ENCODE results near the gene E2F3.

E2F3 gene

DNA sequence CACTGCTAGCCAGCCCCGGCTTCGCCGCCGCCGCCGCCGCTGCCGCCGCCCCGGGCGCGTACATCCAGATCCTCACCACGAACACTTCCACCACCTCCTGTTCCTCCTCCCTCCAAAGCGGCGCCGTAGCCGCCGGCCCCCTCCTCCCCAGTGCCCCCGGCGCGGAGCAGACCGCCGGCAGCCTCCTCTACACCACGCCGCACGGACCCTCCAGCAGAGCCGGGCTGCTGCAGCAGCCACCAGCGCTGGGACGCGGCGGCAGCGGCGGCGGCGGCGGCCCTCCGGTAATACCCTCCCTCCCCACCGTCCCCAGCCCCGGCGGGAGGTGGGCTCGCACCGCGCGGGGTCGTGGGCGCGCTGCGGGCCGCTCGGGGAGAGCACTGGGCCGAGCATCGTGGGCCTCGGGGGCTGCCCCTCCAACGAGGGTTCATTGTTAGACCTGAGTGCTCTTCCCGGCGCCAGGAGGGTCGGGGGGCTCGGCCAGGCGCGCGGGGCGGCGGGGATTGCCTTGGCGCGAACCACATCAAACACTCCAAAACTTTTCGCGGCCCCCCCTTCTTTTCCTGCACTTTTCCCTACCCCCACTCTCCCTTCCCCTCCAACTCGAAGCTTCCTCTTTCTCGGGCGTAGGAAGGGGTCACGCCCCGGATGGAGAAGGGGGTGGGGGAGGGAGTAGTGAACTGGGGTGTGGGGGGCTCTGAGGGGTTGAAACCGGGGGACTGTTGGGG lies 827 bp downstream of the E2F3 start:
- peak; percentile 48 for DNase-seq

DNA sequence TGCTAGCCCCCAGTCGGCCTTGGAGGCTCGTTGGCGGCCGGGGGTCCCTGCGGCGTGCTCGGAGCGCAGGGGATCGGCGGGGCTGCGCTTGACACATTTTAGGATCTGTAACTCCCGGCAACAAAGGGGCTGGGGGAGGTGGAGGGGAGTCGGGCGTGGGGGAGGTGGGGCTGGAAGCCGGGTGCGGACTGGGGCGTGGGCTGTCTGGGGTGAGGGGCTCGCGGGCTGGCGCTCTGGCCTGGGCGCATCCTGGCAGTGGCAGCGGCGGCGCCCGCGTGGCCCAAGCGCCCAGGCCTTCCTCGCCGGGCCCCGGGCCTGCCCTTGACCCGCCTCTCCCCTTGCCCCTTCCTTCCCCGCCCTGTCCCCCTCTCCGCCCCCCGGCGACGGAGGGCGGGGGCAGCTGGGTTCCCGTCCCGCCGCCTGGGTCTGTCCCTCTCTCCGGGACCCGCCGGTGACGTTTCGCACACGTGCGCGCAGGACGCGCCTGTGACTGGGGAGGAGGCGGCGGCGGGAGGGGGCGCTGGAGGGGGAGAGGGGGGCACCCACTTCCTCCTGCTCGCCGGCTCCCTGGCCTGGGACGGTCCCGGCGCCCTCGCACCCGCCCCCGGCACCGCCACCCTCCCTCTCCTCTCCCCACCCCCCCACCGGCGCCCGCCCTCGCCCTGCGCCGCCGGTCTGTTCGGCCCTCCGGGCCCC lies 1.5 kb downstream of the E2F3 start:
- DNase-seq, result peak; percentile 87

DNA sequence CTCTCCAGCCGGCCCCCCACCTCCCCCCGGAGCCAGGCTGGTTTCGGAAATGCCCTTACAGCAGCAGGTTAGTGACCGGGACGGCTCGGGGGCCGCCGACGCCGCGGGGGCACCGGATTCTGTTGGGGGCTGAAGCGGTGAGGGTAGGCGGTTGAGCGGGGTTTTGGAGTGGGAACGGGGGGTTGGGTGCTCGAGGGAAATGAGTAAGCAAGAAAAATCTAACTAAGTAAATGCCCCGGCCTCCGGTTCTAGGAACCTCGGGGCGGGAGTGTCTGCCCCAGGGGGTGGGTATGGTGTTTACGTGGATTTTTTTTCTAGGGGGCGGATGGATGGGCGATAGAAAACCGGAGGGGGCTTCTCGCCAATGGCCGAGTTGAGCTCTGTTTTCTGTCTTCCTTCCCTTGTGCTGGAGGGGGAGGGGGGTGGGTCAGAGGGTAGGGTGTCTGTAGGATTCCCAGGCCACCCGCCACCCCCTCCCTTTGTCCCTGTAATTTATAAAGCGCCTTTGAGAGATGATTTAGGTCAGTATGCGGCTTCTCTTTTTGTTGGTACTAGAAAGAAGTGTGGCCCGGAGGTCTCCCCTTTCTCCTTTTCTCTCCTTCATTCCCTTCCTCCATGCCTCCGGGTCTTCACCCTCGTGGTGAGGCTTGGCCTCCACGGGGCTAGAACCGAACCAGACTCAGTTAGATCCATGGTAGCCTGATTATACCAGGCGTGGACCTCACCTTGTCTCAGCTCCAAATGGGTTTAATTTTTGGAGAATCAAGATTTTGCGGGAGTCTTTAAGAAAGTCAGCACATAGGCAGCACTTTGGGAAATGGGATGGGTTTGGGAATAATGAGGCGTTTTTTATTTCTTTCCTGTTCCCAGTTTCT lies 2.3 kb downstream of the E2F3 start:
- peak; percentile 82 for DNase-seq

DNA sequence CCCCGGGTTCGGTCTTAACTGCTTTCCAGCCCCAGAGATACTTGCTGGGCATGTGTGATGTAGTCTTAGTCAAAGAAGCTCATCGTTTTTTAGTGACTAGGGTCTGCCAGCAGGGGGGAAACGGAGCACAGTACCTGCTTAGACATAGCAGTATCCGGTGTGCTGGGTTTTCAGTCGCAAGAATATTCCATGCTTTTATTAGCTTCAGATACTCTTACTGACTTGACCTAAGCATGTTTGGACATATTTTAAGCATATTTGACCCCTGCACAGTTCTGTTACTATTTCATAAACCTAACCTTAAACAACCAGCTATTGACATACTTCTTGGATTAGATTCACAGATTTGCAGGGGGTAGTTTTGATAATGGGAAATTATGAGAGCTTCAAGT lies 3.0 kb downstream of the E2F3 start:
- peak; percentile 75 for DNase-seq

DNA sequence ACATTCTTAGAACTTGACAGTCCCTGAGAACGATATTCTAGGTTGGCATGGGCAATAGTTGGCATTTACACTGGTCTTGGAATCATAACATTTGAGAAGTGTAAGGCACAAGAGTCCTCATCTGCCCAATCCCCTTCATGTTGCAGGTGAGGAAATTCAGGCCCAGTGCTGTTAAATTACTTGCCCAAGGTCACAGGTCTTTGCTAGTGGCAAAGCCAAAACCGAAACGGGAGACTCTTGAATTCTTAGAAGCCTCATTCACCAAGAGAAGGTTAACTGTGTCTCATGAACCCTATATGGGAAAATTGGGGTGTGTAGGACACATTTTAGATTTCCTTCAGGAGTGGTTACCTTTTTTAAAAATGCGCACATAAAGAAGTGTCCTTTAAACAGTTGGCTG lies 7.2 kb downstream of the E2F3 start:
- no peak for DNase-seq

DNA sequence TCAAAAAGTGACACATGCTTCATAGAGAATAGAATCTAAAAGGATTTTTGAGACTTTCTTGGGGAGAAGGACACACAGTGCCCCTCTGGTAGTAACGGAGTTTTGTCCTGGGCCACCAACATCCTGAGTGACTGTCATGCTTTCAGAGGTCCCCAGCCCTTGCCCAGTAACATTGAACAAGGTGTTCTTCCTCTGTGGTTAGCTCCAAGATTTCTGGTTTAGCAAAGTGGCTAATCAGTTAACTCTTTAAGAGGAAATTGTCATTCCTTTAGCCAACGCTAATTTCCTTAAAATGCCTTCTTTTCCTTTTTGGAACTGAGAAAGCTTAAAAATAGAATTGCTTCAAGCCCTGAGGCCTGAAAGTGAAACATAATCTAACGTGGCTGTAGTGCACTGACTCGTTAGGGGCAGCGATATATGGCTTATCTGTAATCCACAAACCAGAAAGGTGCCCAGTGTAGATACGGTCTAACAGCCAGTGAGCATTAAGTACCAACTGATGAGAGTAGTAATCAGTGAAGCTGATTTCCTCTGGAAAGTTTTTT lies 7.8 kb downstream of the E2F3 start:
- no peak for DNase-seq

DNA sequence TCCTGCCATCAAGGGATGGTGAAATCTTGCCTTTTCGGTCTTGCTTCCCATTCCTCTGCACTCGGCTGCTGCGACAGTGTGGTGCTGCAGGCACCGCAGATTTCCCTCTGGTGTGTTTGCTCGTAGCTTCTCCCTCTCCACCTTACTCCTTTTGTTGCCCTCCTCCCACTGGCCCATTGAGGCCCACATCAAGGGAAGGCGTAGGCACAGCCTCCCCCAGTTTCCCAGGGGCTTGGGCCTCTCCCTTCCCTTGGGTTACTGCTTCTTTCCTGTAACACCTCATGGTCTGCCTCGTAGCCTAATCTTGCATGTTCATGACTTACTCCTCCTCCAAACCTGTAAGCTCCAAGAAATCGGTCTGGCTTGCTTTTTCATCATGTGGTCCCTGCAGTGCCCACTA lies 9.9 kb downstream of the E2F3 start:
- DNase-seq, result no peak

DNA sequence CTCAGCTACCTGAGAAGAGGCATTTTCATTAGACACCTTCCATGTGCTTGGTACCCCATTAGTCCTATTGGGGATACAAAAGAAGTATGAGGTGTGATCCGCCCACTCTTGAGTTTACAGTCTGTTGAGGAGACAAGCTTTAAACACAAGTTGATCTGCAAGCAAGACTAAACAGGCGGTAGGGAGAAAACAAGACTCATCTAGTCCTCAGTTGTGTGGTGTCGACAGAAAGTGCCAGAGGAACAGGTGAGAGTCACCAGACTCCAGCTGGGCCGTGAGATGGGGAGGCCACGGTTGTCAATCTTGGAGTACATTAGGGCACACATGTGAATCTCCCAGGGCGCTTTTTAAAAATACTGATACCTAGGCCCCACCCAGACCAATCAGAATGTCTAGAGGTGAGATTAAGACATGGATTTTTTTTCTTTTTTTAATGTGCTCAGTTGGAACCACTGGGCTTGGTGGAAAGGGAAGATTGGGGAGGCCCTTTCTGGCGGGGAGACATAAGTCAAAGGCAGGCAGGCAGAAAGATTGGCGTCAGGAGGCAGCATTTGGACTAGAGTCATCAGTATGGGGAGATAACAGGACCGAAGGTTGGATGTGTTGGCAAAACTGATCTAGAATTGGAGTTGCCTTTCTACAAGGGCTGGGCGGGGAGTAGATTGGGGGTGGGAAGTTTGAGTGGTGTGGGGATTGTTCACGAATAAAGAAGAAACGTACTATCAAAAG lies 10.4 kb downstream of the E2F3 start:
- DNase-seq, result no peak

DNA sequence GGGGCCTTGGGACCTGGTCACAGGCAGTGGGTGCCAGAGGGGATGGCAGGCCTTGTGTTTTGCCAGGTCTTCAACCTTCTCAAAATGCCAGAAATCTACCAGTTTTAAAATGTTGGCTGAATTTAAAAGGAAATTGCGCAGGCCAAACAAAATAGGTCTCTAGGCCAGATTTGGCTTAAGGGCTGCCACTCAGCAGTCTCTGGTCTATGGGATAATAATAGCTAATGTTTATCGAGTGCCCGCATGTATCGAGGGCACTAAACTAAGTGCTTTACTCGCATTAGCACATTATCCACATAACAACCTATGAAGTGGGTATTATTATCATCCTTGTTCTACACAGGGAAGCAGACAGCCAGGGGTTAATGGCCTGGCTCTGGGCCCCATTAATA lies 11.0 kb downstream of the E2F3 start:
- DNase-seq, result no peak

DNA sequence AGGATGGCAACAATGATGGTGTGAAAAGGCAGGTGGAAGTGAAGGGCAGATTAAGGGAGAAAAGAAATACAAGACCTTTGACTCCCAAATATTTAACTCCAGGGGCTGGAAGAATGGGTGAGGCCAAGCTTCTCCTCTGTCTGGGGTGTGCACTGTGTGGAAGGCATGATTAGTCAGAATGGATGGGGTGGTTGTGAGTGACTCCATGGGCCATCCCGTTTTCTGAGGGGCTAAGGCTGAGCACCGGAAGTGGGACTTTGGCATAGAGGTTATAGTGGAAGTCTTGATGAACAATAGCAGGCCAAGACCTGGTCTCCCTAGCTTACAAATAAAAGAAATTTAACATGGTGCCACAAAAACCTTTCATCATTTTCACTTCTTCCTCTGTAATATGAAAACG lies 12.1 kb downstream of the E2F3 start:
- no peak for DNase-seq

DNA sequence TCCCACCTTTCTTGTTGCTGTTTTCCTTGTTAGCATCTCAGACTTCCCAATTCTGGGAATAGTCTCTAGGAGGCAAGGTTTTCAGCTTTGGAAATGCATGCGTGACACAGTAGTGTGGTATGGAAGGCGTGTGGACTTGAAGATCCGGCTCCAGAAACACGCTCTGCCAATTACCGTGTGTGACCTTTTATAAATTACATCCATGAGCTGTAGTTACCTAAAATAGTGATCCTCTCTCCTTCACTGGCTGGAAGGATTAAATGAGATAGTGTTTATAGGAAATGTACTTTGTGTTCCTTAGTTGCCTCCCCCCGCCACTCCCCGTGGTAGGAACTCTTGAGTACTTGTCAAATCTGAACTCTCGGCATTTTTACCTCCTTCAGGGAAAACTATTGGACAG lies 13.0 kb downstream of the E2F3 start:
- DNase-seq, result no peak

DNA sequence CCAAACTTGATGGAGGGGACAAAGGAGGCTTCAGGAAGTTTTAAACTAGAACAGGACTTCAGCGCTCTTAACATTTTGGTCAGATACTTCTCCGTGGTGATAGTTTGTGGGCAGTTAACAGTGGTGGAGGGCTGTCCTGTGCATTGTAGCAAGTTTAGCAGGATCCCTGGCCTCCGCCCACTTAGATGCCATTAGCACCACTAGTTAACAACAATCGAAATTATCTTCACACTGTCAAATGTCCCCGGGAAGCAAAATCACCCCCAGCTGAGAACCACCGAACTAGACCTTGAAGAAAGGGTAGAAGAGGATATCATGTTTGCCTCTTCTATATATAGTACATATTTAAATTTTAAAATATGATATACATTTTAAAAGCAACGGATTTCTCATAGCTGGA lies 13.6 kb downstream of the E2F3 start:
- no peak for DNase-seq

DNA sequence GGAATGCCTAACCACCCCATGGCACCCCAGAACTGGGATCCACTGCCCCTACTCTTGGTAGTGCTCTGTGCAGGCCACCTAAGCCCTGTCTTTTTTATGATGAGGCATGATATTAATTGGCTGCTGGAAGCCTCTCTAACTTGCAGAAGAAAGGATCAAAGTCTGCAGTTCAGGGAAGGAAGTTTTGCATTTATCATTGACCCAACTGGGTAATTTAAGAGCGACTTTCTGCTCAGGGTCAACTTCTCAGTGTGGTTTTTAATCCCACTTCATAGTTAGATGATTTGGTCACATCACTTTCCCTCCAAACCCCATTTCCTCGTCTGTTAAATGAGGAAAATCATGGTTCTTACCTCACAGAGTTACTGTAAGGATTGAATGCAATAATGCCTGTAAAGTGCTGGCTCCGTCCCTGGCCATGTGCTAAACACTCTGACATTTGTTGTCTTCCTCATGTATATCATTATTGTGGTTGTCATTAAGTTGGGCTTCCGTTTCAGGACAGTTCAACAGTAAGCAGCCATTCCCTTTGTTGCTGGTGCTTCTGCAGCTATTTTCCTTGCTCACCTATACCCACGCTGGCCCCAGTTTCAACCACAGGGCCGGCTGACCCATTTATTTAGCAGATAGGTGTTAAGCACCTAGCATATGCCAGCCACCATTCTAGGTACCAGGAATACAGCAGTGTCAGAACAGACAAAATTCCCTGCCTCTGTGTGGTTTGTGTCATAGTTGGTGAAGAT lies 14.2 kb downstream of the E2F3 start:
- DNase-seq, result no peak

DNA sequence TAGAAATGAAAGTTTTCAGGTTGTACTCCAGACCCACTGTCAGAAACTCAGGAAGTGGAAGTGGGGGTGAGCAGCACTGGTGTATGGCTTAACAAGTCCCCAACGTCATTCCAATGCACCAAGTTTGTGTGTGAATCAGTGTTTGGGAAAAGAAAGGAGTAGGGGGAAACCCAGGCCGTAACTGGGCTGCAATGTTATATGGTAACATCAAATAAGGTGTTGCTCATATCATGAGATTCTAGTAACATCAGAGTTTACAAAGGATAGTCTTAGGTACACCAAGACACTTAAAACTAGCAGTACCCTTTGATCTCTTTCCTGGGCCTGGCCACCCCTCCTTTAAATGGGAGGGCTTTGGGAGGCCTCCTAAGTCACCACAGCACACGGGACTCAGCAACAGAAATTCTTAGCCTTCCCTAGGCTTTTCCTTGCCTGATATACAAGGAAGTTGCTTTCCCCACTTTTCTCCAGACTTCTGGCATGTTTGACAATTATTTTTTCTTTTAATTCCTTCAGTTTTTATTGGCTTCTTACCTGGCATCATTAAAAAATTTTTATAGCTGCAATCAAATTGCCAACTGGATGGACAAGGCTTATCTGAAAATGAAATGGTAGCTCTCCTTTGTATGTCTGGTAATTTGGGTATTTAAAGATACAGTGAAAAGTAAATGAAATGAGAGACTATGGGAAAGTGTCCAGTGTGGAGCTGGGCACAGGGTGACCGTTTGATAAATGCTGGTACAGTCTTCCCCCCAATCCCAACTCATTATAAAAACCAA lies 15.1 kb downstream of the E2F3 start:
- DNase-seq, result no peak

DNA sequence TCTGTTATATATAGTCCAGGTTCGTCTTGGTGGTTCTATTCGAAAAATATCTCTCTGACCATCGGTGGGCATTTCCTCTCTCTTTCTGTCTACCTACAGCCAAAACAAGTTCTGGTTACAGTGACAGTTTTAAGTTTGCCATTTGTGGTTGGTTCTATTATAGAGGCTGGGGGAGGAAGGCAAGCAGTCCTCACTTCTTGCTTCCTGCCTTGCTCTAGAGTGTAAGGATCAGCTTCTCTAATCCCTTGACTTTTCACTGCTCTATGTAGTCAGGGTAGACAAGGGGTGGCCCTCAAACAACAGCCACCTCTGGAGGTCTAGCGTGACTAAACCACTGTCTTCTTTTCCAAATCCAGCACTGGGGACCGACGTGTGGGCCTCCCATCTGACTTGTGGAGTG lies 16.1 kb downstream of the E2F3 start:
- no peak for DNase-seq

DNA sequence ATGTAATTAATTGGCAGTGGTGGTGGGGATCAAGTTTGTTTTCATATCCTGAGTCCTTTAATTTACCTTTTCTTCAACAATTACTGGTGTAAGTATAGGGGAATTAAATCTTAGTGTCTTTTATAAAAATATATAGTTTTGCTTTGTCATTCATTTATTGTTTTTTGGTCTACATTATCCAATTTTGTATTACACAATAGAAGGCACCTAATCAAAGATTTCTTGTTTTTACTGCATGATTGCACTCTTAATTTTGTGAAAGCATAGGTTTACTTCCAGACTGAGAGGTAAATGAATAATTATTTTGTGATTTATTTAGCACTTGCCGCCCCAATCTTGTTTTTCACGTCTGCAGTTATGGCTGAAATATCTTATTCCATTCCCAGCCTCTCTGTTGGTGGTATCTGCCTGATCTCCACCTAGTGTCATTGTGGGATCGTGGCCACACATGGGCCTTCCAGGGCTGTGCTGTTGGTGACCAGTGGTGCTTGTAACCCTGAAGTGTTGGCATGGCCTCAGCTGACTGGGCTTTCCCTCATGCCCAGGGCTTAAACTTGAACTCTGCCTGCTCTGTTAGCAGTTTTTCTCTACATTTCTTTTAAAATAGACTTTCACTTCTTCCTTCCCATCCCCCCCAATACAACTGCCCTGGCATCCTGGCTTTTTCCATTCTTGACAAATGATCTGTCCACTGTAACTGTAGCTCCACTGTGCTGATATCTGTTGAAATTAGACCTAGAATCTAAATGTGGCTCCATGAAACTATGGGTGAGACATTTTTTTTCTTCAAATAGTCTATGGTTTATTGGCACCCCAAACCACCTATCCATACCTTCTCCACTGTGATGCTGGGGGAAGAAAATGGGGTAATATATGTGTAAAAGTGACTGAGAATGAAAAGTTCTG lies 24.8 kb downstream of the E2F3 start:
- DNase-seq, result no peak

DNA sequence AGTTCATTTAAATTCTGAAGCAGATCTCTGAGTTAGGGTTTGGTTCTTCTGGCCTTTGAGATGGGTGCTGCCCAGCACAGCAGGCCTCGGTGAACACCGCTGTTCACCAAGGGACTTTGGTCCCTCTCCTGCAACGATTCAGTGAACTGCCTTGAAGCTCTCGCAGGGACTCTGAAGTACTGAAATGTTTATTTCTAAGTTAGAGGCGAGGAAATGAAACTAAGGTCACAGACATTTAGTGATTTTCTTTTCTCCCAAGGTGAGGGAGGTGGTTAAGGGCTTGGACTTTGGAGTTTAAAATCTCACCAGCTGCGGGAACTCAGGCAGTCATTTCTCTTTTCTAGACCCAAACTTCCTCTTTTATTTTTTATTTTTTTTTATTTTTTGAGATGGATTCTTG lies 26.2 kb downstream of the E2F3 start:
- DNase-seq, result no peak

DNA sequence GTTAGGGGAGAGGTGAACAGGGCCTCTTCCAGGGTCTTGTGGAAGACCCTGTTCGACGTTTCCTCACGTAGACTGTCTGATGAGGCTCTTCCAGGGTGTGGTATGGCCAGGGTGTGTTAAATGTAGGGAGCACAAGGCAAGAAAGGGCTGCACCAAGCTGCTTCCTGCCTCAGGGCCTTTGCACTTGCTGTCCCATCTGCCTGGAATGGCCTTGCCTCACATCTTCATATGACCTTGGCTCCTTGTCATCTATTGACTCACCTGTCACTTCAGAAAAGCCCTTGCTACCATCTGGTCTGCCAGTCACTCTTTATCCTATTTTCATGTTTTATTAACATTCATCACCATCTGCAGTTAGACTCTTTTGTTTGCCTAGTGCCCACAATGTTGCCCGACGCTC lies 31.0 kb downstream of the E2F3 start:
- DNase-seq, result no peak

DNA sequence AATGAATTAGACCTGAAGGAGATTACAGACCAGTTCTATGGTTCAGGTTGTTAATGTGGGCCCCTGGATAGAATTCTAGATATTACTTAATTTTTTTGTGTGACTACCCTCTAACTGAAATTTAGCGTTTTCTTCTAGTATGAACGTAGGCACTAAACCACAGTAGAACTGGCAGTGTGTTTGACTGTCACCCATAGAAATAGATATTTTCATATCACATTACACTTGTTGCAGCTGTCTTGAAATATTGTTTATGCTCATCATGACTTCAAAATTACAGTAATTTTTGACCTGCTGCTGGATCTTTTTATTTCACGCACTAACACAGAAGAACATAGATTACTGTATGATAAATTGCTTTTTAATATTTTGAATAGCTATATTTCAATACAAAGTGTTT lies 31.6 kb downstream of the E2F3 start:
- DNase-seq, result no peak

DNA sequence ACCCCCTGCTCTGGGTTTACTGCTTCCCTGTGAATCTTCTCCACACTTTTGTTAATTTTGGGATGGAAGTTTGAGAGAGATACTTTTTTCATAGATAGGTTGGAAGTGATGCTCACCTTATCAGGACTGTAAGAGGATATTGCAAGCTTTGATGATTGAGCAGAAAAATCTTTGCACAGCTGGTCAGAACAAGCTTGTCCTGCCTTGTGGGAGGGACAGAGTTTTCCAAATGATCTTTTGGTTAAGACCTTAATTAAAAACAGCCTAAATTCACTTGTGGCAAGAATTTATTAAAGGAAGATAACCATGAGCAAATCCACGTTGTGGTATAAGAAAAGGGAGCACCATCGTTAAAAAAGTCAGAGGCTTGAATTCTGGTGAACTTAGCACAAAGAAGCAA lies 32.2 kb downstream of the E2F3 start:
- no peak for DNase-seq

Data from stimulated activated CD4-positive, alpha-beta T cell treated with anti-CD3 and anti-CD28 coated beads, Interleukin-4, amount 100 ng/mL, for 24 hours (primary cell).